AG09319 (cell line): ENCODE data around the gene FLACC1.

Source experiments
- DNase-seq: peaks from one replicate; pipeline ENCODE4 v3.0.0-alpha.2; 2010; ENCODE audit warnings: low read depth; ENCODE audit errors: extremely low read depth
- TF ChIP-seq, protein P1 (sequence below): IDR thresholded peaks from 2 replicates; pipeline ENCODE4 v1.5.1; 2011; ENCODE audit warnings: low read depth, mild to moderate bottlenecking, inconsistent platforms, low read length, moderate library complexity

The FLACC1 gene

DNA sequence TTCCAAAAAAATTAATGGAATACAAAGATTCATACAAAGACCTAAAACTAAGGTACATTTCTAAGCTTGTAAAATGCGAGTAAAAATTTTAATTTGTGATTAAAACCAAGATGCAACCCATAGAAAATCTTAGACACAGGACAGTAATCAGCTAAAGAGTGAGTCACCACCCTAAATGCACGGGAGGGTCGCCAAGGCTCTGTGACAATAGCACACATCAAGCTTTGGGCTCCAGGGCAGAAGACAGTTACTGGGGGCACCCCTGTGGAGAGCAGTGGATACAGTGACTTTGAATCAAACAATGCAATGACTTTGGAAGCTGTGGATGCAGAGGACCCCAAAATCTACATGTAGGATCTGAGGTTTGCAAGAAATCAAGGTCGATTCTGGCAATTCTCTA is 7.5 kb downstream of the FLACC1 start:
- TF ChIP-seq, protein P1, sequence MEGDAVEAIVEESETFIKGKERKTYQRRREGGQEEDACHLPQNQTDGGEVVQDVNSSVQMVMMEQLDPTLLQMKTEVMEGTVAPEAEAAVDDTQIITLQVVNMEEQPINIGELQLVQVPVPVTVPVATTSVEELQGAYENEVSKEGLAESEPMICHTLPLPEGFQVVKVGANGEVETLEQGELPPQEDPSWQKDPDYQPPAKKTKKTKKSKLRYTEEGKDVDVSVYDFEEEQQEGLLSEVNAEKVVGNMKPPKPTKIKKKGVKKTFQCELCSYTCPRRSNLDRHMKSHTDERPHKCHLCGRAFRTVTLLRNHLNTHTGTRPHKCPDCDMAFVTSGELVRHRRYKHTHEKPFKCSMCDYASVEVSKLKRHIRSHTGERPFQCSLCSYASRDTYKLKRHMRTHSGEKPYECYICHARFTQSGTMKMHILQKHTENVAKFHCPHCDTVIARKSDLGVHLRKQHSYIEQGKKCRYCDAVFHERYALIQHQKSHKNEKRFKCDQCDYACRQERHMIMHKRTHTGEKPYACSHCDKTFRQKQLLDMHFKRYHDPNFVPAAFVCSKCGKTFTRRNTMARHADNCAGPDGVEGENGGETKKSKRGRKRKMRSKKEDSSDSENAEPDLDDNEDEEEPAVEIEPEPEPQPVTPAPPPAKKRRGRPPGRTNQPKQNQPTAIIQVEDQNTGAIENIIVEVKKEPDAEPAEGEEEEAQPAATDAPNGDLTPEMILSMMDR, result no peak
- no peak for DNase-seq

DNA sequence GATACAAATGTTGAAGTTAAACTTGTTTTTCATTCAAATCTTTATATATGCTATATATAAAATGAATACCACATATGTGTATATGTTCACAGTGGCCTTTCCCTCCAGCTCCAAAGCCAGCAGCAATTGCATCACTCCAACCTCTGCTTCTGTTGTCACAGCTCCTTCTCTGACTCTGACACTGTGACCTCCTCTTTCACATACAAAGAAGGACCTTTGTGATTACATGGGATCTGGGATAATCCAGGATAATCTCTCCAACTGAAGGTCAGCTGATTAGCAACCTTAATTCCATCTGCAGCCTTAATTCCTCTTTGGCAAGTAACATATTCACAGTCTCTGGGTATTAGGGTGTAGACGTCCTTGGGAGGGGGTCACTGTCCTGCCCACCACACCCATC is 8.4 kb downstream of the FLACC1 start:
- TF ChIP-seq, protein P1, result no peak
- no peak for DNase-seq

DNA sequence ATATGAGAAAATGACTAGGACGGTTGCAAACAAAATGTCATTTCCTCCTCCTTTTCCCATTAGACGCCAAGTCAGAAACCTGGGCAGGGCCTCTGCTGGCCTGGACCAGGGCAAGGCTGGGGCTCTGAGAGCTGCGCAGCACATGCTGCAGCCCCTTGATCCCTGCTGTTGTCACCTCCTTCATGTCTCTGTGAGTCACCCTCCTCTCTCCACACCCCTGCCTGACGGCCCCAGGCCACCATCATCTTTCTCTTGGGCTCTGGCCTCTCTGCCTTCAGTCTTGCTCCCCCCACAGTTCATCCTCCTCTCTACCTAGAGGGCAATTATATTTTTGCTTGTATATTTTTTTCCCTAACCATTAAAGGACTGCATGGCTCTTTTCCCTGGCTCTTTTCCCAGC is 10.0 kb downstream of the FLACC1 start:
- no peak for DNase-seq
- TF ChIP-seq, protein P1, result no peak

DNA sequence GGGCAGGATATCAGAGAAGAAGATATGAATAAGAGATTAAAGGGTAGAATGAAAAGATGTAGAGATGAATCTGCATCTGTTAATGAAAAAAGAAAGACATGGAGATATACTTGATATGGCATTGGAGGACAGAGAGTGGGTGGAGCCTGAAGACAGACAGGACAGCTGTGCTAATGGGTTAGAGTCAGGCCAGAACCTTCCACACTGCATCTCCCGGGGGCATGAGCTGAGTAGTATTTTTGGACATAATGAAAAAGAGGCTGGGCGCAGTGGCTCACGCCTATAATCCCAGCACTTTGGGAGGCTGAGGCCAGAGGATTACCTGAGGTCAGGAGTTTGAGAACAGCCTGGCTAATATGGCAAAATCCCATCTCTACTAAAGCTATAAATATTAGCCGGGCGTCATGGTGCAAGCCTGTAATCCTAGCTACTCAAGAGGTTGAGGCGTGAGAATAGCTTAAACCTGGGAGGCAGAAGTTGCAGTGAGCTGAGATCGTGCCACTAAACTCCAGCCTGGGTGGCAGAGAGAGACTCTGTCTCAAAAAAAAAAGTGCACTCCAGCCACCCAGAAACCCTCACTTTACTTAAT is 11.4 kb downstream of the FLACC1 start:
- DNase-seq, result no peak
- TF ChIP-seq, protein P1, result no peak

DNA sequence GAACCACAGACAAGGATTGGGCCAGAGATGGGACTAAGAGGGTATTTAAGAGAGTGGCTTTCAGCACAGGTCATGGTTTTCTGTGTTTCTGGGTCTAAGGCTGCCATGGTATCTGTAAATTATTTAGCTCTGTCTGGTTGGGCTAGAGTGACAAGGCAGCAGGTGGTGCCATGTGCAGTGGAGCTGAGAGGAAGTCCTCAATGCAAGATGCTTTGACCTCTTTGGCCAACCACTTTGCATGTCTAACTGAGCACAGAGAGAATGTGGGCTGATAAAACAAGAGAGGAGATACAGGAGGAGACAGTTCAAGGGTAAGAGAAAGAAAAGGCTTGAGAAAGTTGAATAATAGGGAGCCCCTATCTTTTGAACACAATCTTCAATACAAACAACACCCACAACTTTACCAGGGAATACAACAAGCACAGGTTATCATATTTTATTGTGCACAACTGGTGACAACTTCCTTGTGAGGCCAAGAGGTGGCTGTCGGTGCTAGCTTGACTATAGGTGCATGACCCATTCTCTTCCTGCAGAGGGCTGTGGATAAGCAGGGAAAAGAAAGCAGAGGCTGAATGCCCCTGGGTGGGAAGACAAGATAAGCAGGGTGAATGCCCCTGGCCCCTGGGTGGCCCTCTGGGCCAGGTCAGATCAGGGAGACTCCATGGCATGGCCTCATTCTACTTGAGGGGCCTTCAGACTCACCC is 12.3 kb downstream of the FLACC1 start:
- no peak for DNase-seq
- TF ChIP-seq, protein P1, result no peak

DNA sequence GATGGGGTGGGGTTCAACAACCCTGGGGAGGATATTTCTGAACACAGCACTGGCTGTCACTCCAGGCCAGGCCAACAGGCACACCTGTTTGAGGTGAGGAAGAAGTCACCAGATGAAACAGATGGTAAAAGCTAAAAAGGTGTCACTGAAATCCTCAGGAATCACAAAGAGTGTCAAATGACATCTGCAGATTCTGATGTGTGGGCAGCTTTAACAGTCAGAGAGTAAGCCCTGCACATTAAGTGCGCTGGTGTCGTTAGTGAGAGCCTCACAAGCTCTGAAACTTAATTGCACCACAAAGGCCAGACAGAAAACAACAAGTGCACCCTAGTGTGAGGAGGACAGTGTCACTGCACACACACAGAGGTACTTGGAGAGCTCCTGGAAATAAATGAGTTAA is 13.6 kb downstream of the FLACC1 start:
- DNase-seq, result no peak
- TF ChIP-seq, protein P1, result no peak

DNA sequence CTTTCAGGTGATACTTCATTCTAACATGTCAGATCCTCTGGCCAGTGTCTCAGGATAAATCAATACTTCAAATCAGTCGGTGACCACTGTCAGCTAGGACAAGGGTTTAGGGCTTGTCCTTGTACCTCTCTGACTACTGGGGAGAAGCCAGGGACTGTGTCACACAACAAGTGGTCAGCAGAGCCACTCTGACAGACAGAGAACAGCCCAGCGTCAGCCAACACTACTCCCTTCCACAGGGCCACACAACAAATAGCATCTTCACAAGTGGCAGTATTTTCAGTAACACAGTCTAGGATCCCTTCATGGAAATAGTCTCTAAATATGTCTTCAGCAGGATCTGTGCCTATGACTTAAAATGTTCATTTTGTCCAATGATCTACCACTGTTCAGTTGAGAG is 14.2 kb downstream of the FLACC1 start:
- TF ChIP-seq, protein P1, result no peak
- no peak for DNase-seq
